Ovary (tissue), 9 donors: ENCODE results near the gene CRACDL. TPM values are rescaled to one million over a fixed set of nuclear protein-coding genes. Genes with fewer than 3 reads are reported as not detected.

Experiments used
- DNase-seq, 5 donors: peaks; one replicate each; pipeline ENCODE4 v3.0.0-alpha.2; 2019 to 2020
- H3K27ac ChIP-seq, 2 donors: fragments of 200-600 bp; one replicate each; pipeline versions ENCODE4 v1.5.1 to v1.8.0; 2019 to 2022
- H3K27me3 ChIP-seq: fragments of 200-600 bp; one replicate; pipeline ENCODE4 v1.8.0; 2022
- H3K36me3 ChIP-seq: fragments of 200-600 bp; sonication (generic); one replicate; pipeline ENCODE4 v1.5.1; 2019
- H3K4me1 ChIP-seq: one replicate; pipeline ENCODE4 v1.8.1; 2013; ENCODE audit warnings: mild to moderate bottlenecking, moderate library complexity; ENCODE audit not compliant: insufficient read depth
- H3K4me3 ChIP-seq: fragments of 200-600 bp; sonication (generic); one replicate; pipeline ENCODE4 v1.5.1; 2017
- H3K9me3 ChIP-seq, 2 donors: fragments of 200-600 bp in 1 of 2; sonication (generic) in 1 of 2; one replicate each; pipeline versions ENCODE4 v1.5.1 to v1.8.1; 2013 to 2019; ENCODE audit warnings: mild to moderate bottlenecking in 1 of 2, moderate library complexity in 1 of 2
- EP300 ChIP-seq: sonication (generic); formaldehyde crosslinking; IDR thresholded peaks from one replicate; pipeline ENCODE4 v1.6.1; 2017; ENCODE audit warnings: antibody characterized with exemption
- POLR2A ChIP-seq: fragments of 450-650 bp; IDR thresholded peaks from one replicate; pipeline ENCODE4 v1.6.1; 2017; ENCODE audit warnings: antibody characterized with exemption, mild to moderate bottlenecking, moderate library complexity
- whole genome bisulfite sequencing, 3 donors: extraction: QIAGEN DNeasy Blood & Tissue Kit in 1 of 3; methylation state at CpG; one replicate each; pipeline versions ENCODE4 v1.1.5 to v1.1.7; 2013 to 2017; 5-methylcytosine and 5-hydroxymethylcytosine counted together
- intact Hi-C, 4 donors: fragments of 100-400 bp; cut with DNase I; formaldehyde crosslinking; loops; one replicate each; pipeline versions ENCODE4 v1.11.0 to v1.15.1; 2022 to 2023
- polyA plus RNA-seq, 2 donors: library from polyadenylated mRNA; stranded (reverse); fragments of 200-250 nt in 1 of 2; fragments of 350-450 nt in 1 of 2; fragmentation: Illumina TruSeq in 1 of 2; extraction: RNeasy Lipid Tissue Mini Kit (QIAGEN cat#74804) in 1 of 2; gene quantifications; one replicate each; pipeline ENCODE4 v1.2.3, GENCODE V29; 2013 to 2014
- total RNA-seq, 7 donors: library from RNA; depleted of rRNA in 2 of 7; stranded (reverse); fragments of >200 nt in 2 of 7; fragmentation: NEBNext Ultra II Directional in 3 of 7; extraction: Animal tissue kit (Norgen Biotek cat#: 25700) in 3 of 7; gene quantifications; one replicate each; pipeline versions ENCODE4 v1.1.0 to v1.2.4, GENCODE V29; 2016 to 2023
- TF ChIP-seq, protein P1 (sequence below), 3 donors: fragments of 450-650 bp in 2 of 3; fragments of 200-600 bp in 1 of 3; IDR thresholded peaks; one replicate each; pipeline versions ENCODE4 v1.5.1 to v1.8.0; 2016 to 2022; ENCODE audit warnings: antibody characterized with exemption in 3 of 3, mild to moderate bottlenecking in 1 of 3
- donor health status: DM: no; HTN: no; CAD: no; lungs with moderate emphysema.
- donor health status: DM: no; HTN: no; CAD: no.
- donor health status: Bipolar disorder and iron deficiency.
- donor health status: DM: yes; HTN: yes; CAD: no.
- donor health status: DM: no; HTN: no; CAD: no.
- donor health status: DM: yes; HTN: yes; CAD: no.

Gene CRACDL
- total and polyA plus RNA-seq, 9 donors, result 1.2 to 22.4 (median 2.7) TPM

DNA sequence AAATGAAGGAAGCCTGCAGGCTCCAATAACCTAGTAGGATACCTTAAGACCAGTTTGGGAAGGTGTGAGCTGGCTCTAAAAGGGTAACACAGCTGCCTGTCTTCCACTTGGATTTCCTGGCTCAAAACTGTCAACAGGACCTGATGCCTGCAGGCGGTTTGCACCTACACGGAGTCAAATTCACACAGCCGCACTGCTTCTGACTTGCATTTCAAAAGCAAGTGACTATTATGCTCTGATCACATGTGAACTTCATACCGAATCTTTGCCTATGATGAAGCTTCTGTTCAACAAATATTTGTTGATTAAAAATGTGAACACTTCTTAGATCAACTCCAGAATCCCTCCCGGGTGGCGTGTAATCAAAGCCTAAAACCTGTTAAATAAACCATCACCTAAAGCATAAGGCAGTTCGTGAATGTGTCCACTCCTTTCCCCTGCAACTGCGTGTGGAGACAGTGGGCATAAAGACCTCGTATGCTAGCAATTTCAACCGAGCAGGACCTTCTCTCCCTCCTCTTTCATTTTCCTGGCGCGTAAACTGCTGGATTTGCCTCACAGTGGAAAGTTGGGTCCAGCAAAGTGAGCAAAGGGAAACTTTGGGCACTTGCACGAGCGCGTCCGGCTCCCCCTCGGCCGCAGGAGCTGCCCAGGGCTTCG is 784 bp downstream of the CRACDL start:
- Histone ChIP-seq H3K9me3 (no peaks in the 10 kb centered on the region), H3K4me1 (peaks cover 7% of the 10 kb centered on the region), H3K27me3 (no peaks in the 10 kb centered on the region), H3K4me3 (peak overlapping the region; percentile 29), H3K27ac (no peak overlapping the region), H3K36me3 (no peaks in the 10 kb centered on the region)
- intact Hi-C loops, result no loop called here
- TF ChIP-seq POLR2A (no peak), EP300 (no peak)
- TF ChIP-seq, protein P1, sequence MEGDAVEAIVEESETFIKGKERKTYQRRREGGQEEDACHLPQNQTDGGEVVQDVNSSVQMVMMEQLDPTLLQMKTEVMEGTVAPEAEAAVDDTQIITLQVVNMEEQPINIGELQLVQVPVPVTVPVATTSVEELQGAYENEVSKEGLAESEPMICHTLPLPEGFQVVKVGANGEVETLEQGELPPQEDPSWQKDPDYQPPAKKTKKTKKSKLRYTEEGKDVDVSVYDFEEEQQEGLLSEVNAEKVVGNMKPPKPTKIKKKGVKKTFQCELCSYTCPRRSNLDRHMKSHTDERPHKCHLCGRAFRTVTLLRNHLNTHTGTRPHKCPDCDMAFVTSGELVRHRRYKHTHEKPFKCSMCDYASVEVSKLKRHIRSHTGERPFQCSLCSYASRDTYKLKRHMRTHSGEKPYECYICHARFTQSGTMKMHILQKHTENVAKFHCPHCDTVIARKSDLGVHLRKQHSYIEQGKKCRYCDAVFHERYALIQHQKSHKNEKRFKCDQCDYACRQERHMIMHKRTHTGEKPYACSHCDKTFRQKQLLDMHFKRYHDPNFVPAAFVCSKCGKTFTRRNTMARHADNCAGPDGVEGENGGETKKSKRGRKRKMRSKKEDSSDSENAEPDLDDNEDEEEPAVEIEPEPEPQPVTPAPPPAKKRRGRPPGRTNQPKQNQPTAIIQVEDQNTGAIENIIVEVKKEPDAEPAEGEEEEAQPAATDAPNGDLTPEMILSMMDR (IDR thresholded peaks at IDR 0.05), result no peak
- WGBS, 3 donors, result 9 to 10% (median 9%) methylated on average over 19 of the region's 19 CpGs
- no peak for DNase-seq

DNA sequence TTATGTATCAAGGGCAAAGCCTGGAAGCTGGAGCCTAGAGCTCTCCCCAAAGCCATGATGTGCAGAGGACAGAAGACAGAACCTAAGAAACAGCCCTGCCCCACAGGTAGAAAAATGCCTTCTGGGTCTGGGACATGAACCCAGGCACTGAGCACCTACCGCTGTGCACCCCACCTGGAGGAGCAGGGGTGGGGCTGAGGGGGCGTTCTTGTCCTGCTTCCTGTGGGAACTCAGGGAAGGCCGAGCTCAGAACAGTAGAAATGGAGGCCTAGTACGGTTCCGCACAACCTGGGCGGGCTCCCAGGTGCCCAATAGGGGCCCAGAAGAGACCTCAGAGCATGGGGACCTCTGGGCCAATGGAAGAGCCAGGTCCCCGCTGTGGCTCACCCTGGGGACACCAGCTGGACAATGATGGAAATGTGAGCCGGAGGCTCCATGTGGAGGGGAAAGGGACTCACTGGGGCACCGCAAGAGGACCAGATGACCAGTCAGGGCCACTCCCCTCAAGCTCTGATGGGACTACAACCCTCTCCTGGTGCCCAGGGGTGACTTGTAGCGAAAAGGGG is 3.2 kb downstream of the CRACDL start:
- H3K4me3 ChIP-seq, result no peak overlapping the region
- H3K36me3 ChIP-seq, result no peaks in the 10 kb centered on the region
- H3K9me3 ChIP-seq, result no peaks in the 10 kb centered on the region
- no peak overlapping the region for H3K27ac ChIP-seq
- intact Hi-C loops, result no loop called here
- WGBS, 3 donors, result 95 to 97% (median 97%) methylated on average over 10 of the region's 10 CpGs
- H3K4me1 ChIP-seq, result peaks cover 7% of the 10 kb centered on the region
- DNase-seq, result no peak
- no peaks in the 10 kb centered on the region for H3K27me3 ChIP-seq
- TF ChIP-seq POLR2A, result no peak
- no peak for TF ChIP-seq EP300
- TF ChIP-seq, protein P1 (IDR thresholded peaks at IDR 0.05), result no peak

GRCh38 chr2:98932164-98932563 is 3.9 kb downstream of the CRACDL start:
- no peak for DNase-seq
- WGBS, 3 donors, result 89 to 94% (median 92%) methylated on average over 8 of the region's 8 CpGs
- Histone ChIP-seq H3K4me3 (no peak overlapping the region), H3K9me3 (no peaks in the 10 kb centered on the region), H3K36me3 (no peaks in the 10 kb centered on the region), H3K27me3 (no peaks in the 10 kb centered on the region), H3K4me1 (peaks cover 7% of the 10 kb centered on the region), H3K27ac (no peak overlapping the region)
- TF ChIP-seq EP300 (no peak), POLR2A (no peak)
- TF ChIP-seq, protein P1 (IDR thresholded peaks at IDR 0.05), result no peak
- intact Hi-C loops, result no loop called here

- Histone ChIP-seq H3K9me3 (no peaks in the 10 kb centered on the region), H3K27ac (no peak overlapping the region), H3K27me3 (no peaks in the 10 kb centered on the region), H3K4me3 (no peak overlapping the region), H3K4me1 (peaks cover 4% of the 10 kb centered on the region), H3K36me3 (no peaks in the 10 kb centered on the region)
- WGBS, 3 donors, result 54 to 55% (median 55%) methylated on average over 3 of the region's 3 CpGs
- intact Hi-C loops, result no loop called here
- TF ChIP-seq EP300 (no peak), POLR2A (no peak)
- TF ChIP-seq, protein P1 (IDR thresholded peaks at IDR 0.05), result no peak
- no peak for DNase-seq
These were observed 4.4 kb downstream of the CRACDL start for GRCh38 chr2:98931596-98931995.
